Glomerular endothelial cell (primary cell): Measurements from ENCODE around the gene GATA2. TPM values are rescaled to one million over a fixed set of nuclear protein-coding genes. Genes with fewer than 3 reads are reported as not detected.

Experiments used
- DNase-seq: peaks from one replicate; pipeline ENCODE4 v3.0.0-alpha.2; 2011; ENCODE audit warnings: low read depth, low spot score; ENCODE audit errors: extremely low read depth
- total RNA-seq: library from RNA; depleted of rRNA; stranded (reverse); fragments of >200 nt; gene quantifications from 2 replicates; pipeline ENCODE4 v1.2.3, GENCODE V29; 2015

Gene GATA2
- total RNA-seq, 1 donor from 2014 or later = 46.6 TPM

DNA sequence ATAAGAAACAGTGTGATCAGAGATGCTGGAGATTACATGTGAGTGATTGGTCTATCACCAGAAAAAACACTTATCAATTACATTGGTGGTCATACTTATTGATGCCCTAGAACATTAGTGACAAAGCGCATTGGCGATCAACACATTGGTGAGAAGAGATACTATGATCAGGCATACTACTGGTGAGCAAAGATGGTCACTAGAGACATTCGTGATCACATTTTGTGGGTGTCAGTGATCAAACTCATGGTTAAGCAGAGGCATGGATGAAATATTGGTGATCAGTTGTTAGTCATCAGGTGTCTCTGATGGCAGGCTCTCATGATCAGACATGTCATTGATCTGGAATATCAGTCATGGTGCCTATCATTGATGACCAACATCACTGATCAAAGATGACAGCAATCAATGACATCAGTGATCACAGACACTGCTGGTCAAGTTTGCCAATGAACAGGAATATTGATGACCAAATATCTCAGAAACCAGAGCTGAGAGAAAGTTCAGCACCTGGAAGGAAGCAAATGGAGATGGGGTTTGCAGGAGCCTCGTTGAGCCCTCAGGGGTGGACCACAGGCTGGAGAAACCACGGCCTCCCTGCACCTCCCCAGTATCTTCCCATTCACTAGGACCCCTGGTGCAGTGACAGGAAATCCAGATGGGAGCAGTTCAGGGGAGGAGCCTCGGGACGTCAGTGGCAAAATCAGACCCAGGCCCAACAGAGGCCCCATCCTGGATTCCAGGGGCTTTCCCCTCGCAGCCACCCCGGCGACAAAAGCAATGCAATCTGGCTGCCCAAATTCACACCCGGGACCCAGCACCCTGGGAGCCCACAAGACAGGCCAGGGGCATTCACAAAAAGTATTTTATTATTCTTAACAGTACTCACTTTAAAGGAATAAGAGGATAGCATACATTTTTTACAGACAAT, 14.2 kb downstream of the GATA2 start:
- no peak for DNase-seq

DNA sequence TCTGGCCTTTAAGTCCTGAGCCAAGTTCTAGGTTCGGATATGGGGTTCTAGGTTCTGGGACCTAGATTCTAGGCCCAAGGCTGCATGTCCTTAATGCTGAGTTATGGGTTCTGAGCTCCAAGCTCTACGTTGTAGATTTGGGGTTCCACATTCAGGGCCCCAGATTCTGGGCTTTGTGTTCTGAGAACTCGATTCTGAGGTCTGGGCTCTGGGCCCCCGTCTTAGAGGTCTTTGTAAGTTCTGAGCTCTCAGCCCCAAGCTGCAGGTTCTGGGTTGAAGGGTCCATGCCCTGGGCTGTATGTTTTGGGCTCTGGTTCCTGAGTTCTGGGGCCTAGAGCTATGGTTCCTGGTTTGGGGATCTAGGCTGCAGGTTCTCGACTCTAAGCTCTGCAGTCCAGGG, 16.3 kb downstream of the GATA2 start:
- no peak for DNase-seq

GRCh38 chr3:128475355-128475754, 17.6 kb downstream of the GATA2 start:
- no peak for DNase-seq

- DNase-seq = no peak
These were observed 19.3 kb downstream of the GATA2 start for GRCh38 chr3:128473737-128474136.

GRCh38 chr3:128473180-128473519, 19.9 kb downstream of the GATA2 start:
- no peak for DNase-seq

DNA sequence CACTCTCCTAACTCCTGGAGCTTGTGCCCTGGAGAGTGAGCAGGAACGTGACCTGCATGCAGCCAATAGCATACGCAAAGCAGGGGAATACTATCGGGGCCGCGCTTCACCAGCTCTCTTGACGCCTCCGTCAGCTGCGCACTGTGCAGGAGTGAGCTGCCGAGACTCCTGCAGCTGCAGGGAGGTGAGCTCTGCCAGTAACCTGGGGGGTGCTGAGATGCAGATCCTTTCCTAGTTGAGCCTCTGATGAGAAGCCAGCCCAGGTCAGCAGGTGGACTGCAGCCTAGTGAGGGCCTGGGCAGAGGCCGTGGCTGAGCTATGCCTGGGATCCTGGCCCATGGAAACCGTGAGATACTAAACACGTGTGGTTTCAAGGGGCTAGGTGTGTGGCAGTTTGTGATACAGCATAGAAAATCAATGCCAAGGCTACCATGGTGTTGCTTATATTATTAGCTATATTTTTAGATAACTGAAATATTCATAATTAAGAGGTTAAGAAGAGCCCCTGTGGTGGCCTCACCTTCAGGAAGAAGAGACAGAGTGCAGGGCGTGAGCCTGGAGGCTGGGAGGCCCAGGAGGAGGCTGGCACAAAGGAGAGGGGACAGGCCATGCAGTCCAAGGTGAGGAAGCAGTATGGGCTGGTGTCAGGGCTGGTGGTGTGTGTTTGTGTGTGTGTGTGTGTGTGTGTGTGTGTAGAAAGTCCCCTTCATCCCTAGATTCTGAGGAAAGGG, 20.4 kb downstream of the GATA2 start:
- DNase-seq = no peak

- no peak for DNase-seq
These were observed 21.3 kb downstream of the GATA2 start for GRCh38 chr3:128471720-128472119.

GRCh38 chr3:128471110-128471509, 21.9 kb downstream of the GATA2 start:
- no peak for DNase-seq

DNA sequence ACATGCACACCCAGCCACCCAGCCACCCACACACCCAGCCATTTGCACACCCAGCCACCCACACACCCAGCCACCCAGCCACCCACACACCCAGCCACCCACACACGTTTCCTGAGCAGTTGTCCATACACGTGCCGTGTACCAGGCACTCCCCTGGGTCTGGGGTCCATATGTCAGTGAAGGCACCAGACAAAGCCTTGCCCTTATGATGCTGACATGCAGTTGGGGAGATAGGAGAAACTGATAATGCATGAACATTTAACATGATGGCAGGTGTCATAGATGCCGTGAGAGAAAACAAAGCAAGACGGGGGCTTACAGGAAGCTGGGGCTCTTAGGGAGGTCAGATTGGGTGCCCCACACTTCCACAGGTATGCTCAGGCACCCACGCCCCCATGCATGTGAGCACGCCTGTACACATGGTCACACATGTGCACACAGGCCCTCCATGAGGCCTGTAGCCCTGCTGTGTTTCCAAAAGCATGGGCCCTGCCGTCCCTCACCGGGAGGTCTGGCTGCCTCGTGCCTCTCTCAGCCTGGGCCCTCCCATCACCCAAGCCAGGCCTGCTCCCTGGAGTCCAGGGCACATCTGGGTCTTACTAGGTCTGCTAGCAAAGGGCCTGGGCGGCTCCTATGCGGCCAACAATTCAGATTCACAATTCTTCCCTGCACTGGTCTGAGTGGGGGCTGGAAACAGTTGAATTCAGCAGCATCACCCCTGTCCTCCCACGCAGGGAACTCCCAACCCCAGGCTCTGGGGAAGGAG, 22.7 kb downstream of the GATA2 start:
- DNase-seq = no peak

DNA sequence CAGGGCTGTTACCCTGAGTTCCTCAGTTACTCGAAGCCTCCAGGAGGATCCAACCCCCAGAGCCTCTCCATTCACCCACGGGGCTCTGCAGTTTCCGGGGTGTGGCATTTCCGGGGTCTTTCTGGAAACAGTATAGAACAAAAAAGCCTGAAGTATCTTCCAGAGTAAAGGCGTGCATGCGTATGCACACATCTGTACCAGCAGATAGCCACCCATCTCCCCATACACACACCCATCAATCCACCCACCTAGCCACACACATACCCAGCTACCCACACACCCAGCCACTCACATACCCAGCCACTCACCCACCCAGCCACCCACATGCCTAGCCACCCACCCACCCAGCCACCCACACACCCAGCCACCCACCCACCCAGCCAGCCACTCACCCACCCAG, 23.4 kb downstream of the GATA2 start:
- no peak for DNase-seq

DNA sequence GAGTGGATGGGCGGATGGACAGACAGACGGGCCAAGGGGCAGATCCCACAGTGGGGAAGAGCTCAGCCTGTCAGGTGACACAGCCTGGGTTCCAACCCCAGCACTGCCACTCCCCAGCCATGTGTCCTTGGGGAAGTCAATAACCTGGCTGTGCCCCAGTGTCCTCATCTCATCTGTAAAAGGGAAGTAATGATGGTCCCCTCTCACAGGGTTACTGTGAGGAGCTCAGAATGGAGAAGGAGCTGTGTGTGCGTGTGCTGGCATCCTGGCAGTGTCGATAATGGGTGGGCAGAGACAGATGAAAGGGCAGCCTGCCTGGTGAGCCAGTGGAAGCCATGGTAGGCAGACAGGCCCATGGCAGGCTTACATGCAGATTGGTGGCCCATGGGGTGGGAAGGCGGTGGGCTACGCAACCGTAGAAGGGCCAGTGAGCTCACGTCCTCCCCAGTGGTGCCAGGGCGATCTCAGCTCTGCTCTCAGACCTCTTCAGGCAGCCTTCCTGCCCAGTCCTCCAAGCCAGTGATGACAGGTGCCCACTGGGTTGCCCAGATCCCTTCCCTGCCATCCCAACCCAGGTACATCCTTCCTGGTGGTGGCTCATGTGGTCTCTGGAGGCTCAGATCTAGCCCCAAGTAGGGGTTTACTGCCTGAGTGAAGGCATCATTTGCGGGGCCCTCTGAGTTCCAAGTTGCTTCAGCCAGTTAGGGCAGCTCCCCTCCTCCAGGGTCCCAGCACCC, 24.0 kb downstream of the GATA2 start:
- DNase-seq = no peak

DNA sequence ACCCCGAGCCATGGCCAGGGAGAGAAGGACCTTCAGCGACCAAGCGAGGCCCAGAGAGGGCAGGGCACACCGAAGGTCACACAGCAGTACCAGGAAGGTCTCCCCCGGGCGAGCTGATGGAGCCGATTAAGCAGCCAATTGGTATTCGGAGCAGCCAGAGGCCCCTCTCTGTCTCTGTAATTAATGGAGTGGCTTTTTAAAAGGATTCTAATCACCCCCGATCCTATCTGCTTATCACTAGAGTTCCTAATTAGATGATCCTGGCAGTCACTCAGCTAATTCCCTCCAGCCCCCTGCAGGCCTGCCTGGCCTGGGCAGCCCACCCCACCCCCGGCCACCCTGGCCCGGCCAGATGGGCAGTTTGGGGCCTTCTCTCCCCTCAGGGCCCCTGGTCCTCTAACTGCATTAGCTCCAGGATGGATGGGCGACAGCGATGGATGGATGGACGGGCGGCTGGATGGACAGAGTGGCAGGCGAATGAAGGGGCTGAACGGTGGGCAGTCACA, 24.7 kb downstream of the GATA2 start:
- DNase-seq = no peak

DNA sequence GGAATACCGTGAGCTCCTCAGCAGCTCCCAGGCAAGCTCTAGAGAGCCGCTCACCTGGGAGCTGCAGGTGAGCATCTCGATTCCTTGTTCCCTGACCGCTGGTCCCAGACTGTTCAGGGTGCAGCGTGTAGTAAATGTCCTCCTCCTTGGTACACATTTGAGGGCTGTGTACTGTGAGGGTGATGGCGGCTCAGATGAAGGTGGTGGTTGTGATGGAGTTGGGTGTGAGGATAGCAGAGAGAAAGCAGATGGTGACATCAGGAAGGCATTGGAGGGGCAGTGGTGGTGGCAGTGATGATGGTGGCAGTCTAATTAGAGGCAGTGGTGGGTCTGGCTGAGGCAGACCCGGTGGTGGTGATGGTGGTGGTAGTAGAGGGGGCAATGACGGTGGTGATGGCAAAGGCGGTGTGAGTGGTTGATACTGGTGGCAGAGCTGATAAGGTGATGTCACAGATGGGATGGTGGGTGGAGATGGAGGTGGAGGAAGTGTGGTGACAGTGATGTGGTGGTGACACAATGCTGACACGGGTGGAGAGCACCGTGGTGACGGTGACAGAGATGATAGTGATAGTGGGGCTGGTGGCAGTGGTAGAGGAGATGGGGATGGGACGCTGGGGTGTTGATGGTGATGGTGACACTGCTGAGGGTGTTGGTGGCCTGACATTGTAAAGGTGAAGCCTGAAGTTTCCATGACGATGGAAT, 26.0 kb downstream of the GATA2 start, which contains the start of gene DNAJB8:
DNAJB8 (minus strand) TSS at position 51 of the 702 bp plus-strand sequence. CDS start 3,645 bp downstream, outside the sequence.
- DNase-seq = no peak

GRCh38 chr3:128464702-128465101, 28.3 kb downstream of the GATA2 start:
- DNase-seq = no peak

GRCh38 chr3:128464188-128464587, 28.8 kb downstream of the GATA2 start:
- DNase-seq = no peak

- DNase-seq = no peak
These were observed 29.2 kb downstream of the GATA2 start for GRCh38 chr3:128463771-128464170.

GRCh38 chr3:128463354-128463753, 29.6 kb downstream of the GATA2 start:
- DNase-seq = no peak

DNA sequence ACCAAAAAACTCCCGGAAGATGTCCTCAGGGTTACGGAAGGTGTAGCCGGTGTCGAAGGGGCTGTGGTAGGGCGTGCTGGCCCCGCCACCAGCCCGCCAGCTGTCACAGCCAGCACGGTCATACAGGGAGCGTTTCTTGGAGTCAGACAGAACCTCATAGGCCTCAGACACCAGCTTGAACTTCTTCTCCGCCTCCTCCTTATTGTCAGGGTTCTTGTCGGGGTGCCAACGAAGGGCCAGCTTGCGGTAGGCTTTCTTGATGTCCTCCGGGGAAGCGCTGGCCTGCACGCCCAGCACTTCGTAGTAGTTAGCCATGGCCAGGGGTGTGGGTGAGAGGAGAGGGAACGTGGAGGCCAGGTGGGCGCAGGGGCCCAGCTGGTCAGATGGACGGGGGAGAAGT, 30.1 kb downstream of the GATA2 start:
- DNase-seq = no peak

DNA sequence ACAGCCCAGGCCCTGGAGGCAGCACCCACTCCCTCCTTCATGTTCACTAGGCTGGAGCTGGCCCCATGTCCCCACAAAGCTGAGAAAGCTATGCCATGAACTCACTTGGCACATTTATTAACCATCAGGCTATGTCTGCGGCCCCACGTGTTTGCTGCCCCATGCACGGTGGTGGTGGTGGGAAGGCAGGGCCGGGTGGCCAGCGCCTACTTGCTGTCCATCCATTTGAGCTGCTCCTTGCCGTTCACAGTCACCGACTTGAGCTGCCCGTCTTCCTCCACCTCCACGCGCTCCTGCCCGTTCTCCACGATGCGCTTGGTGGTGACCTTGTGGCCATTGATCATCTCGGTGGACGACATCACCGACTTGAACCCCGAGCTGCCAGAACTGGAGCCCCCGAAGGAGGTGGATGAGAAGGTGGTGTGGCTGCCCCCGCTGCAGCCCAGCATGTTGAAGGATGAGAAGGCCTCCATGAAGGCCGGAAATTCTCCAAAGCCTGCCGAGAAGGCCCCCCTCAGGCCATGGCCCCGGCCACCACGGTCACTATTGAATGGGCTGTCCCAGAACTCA, 30.6 kb downstream of the GATA2 start:
- DNase-seq = no peak
